ENCODE results near the gene SYPL1. TPM values are rescaled to one million over a fixed set of nuclear protein-coding genes. Genes with fewer than 3 reads are reported as not detected.
A peak's percentile ranks its signal among the peaks of the same experiment; 100 is the strongest.

Gene SYPL1
- polyA plus RNA-seq, 2 donors, result 66.3 to 101 TPM

- WGBS, 2 donors, result 67 to 77% methylated on average over 8 of the region's 8 CpGs
- H3K27ac ChIP-seq (ENCODE audit: low read depth in 2 of 2, low read length in 1 of 2), result peak overlapping the region; percentile 86 to 96
- H3K36me3 ChIP-seq (ENCODE audit: control insufficient read depth in 2 of 2, insufficient read depth in 2 of 2, low read length in 1 of 2), result no peaks in the 10 kb centered on the region
- no peaks in the 10 kb centered on the region for H3K27me3 ChIP-seq (ENCODE audit: control insufficient read depth in 1 of 2, insufficient read depth in 2 of 2, low read length in 2 of 2)
- H3K4me3 ChIP-seq (ENCODE audit: low read depth in 1 of 2, low read length in 2 of 2), result no peak overlapping the region
- no peaks in the 10 kb centered on the region for H3K9me3 ChIP-seq (ENCODE audit: control insufficient read depth in 2 of 2, insufficient read depth in 1 of 2, low read depth in 1 of 2, low read length in 1 of 2)
- H3K4me1 ChIP-seq (ENCODE audit: control insufficient read depth in 2 of 2, insufficient read depth in 2 of 2, low read length in 1 of 2), result peaks cover 2 to 25% of the 10 kb centered on the region in 2 donors
Measured at GRCh38 chr7:106070567-106071254, 41.4 kb downstream of the SYPL1 start.

- WGBS, 2 donors, result 52% methylated on average over 5 of the region's 5 CpGs
- Histone ChIP-seq H3K27ac (ENCODE audit: low read depth in 2 of 2, low read length in 1 of 2) (peak overlapping the region; percentile 86 to 96), H3K4me1 (ENCODE audit: control insufficient read depth in 2 of 2, insufficient read depth in 2 of 2, low read length in 1 of 2) (peaks cover 3 to 25% of the 10 kb centered on the region in 2 donors)
Measured at GRCh38 chr7:106070201-106070551, 41.9 kb downstream of the SYPL1 start.

GRCh38 chr7:106069471-106070200 lies 42.5 kb downstream of the SYPL1 start:
- Histone ChIP-seq H3K27me3 (ENCODE audit: control insufficient read depth in 1 of 2, insufficient read depth in 2 of 2, low read length in 2 of 2) (no peaks in the 10 kb centered on the region), H3K4me1 (ENCODE audit: control insufficient read depth in 2 of 2, insufficient read depth in 2 of 2, low read length in 1 of 2) (peaks cover 5 to 31% of the 10 kb centered on the region in 2 donors), H3K4me3 (ENCODE audit: low read depth in 1 of 2, low read length in 2 of 2) (no peak overlapping the region), H3K36me3 (ENCODE audit: control insufficient read depth in 2 of 2, insufficient read depth in 2 of 2, low read length in 1 of 2) (no peaks in the 10 kb centered on the region), H3K27ac (ENCODE audit: low read depth in 2 of 2, low read length in 1 of 2) (peak overlapping the region; percentile 86 to 96), H3K9me3 (ENCODE audit: control insufficient read depth in 2 of 2, insufficient read depth in 1 of 2, low read depth in 1 of 2, low read length in 1 of 2) (no peaks in the 10 kb centered on the region)
- WGBS, 2 donors, result 58 to 62% methylated on average over 9 of the region's 9 CpGs

More at GRCh38 chr7:106070201-106070551, 41.9 kb downstream of the SYPL1 start:
- H3K4me3 ChIP-seq (ENCODE audit: low read depth in 1 of 2, low read length in 2 of 2), result no peak overlapping the region
- no peaks in the 10 kb centered on the region for H3K27me3 ChIP-seq (ENCODE audit: control insufficient read depth in 1 of 2, insufficient read depth in 2 of 2, low read length in 2 of 2)
- H3K9me3 ChIP-seq (ENCODE audit: control insufficient read depth in 2 of 2, insufficient read depth in 1 of 2, low read depth in 1 of 2, low read length in 1 of 2), result no peaks in the 10 kb centered on the region
- no peaks in the 10 kb centered on the region for H3K36me3 ChIP-seq (ENCODE audit: control insufficient read depth in 2 of 2, insufficient read depth in 2 of 2, low read length in 1 of 2)

- no peaks in the 10 kb centered on the region for H3K27me3 ChIP-seq (ENCODE audit: control insufficient read depth in 1 of 2, insufficient read depth in 2 of 2, low read length in 2 of 2)
- H3K36me3 ChIP-seq (ENCODE audit: control insufficient read depth in 2 of 2, insufficient read depth in 2 of 2, low read length in 1 of 2), result no peaks in the 10 kb centered on the region
- H3K9me3 ChIP-seq (ENCODE audit: control insufficient read depth in 2 of 2, insufficient read depth in 1 of 2, low read depth in 1 of 2, low read length in 1 of 2), result no peaks in the 10 kb centered on the region
- H3K4me3 ChIP-seq (ENCODE audit: low read depth in 1 of 2, low read length in 2 of 2), result no peak overlapping the region
- WGBS, 2 donors, result 37 to 57% methylated on average over 3 of the region's 3 CpGs
- peak overlapping the region; percentile 86 to 96 for H3K27ac ChIP-seq (ENCODE audit: low read depth in 2 of 2, low read length in 1 of 2)
- peaks cover 10 to 30% of the 10 kb centered on the region in 2 donors for H3K4me1 ChIP-seq (ENCODE audit: control insufficient read depth in 2 of 2, insufficient read depth in 2 of 2, low read length in 1 of 2)
Measured at GRCh38 chr7:106068986-106069385, 43.1 kb downstream of the SYPL1 start.

- Histone ChIP-seq H3K4me3 (ENCODE audit: low read depth in 1 of 2, low read length in 2 of 2) (no peak overlapping the region), H3K36me3 (ENCODE audit: control insufficient read depth in 2 of 2, insufficient read depth in 2 of 2, low read length in 1 of 2) (no peaks in the 10 kb centered on the region), H3K27ac (ENCODE audit: low read depth in 2 of 2, low read length in 1 of 2) (peak overlapping the region; percentile 86 to 90), H3K27me3 (ENCODE audit: control insufficient read depth in 1 of 2, insufficient read depth in 2 of 2, low read length in 2 of 2) (no peaks in the 10 kb centered on the region), H3K9me3 (ENCODE audit: control insufficient read depth in 2 of 2, insufficient read depth in 1 of 2, low read depth in 1 of 2, low read length in 1 of 2) (no peaks in the 10 kb centered on the region), H3K4me1 (ENCODE audit: control insufficient read depth in 2 of 2, insufficient read depth in 2 of 2, low read length in 1 of 2) (peaks cover 10 to 32% of the 10 kb centered on the region in 2 donors)
- WGBS, 2 donors, result 73 to 80% methylated on average over 4 of the region's 4 CpGs
Measured at GRCh38 chr7:106068538-106068961, 43.6 kb downstream of the SYPL1 start.

- no peaks in the 10 kb centered on the region for H3K9me3 ChIP-seq (ENCODE audit: control insufficient read depth in 2 of 2, insufficient read depth in 1 of 2, low read depth in 1 of 2, low read length in 1 of 2)
- H3K27ac ChIP-seq (ENCODE audit: low read depth in 2 of 2, low read length in 1 of 2), result peak overlapping the region in 1 of 2 donors; percentile 44
- no peaks in the 10 kb centered on the region for H3K27me3 ChIP-seq (ENCODE audit: control insufficient read depth in 1 of 2, insufficient read depth in 2 of 2, low read length in 2 of 2)
- peaks cover 10 to 32% of the 10 kb centered on the region in 2 donors for H3K4me1 ChIP-seq (ENCODE audit: control insufficient read depth in 2 of 2, insufficient read depth in 2 of 2, low read length in 1 of 2)
- H3K36me3 ChIP-seq (ENCODE audit: control insufficient read depth in 2 of 2, insufficient read depth in 2 of 2, low read length in 1 of 2), result no peaks in the 10 kb centered on the region
- no peak overlapping the region for H3K4me3 ChIP-seq (ENCODE audit: low read depth in 1 of 2, low read length in 2 of 2)
- 63 to 97% methylated on average over 3 of the region's 3 CpGs for WGBS, 2 donors
Measured at GRCh38 chr7:106067678-106068077, 44.4 kb downstream of the SYPL1 start.

- Histone ChIP-seq H3K27me3 (ENCODE audit: control insufficient read depth in 1 of 2, insufficient read depth in 2 of 2, low read length in 2 of 2) (no peaks in the 10 kb centered on the region), H3K9me3 (ENCODE audit: control insufficient read depth in 2 of 2, insufficient read depth in 1 of 2, low read depth in 1 of 2, low read length in 1 of 2) (no peaks in the 10 kb centered on the region), H3K4me1 (ENCODE audit: control insufficient read depth in 2 of 2, insufficient read depth in 2 of 2, low read length in 1 of 2) (peaks cover 10 to 35% of the 10 kb centered on the region in 2 donors), H3K36me3 (ENCODE audit: control insufficient read depth in 2 of 2, insufficient read depth in 2 of 2, low read length in 1 of 2) (no peaks in the 10 kb centered on the region), H3K27ac (ENCODE audit: low read depth in 2 of 2, low read length in 1 of 2) (peak overlapping the region; percentile 96 to 99), H3K4me3 (ENCODE audit: low read depth in 1 of 2, low read length in 2 of 2) (no peak overlapping the region)
- 26 to 29% methylated on average over 26 of the region's 26 CpGs for WGBS, 2 donors
Measured at GRCh38 chr7:106065575-106066500, 46.3 kb downstream of the SYPL1 start.

GRCh38 chr7:106064771-106065574 lies 47.1 kb downstream of the SYPL1 start:
- no peak overlapping the region for H3K4me3 ChIP-seq (ENCODE audit: low read depth in 1 of 2, low read length in 2 of 2)
- H3K27me3 ChIP-seq (ENCODE audit: control insufficient read depth in 1 of 2, insufficient read depth in 2 of 2, low read length in 2 of 2), result no peaks in the 10 kb centered on the region
- WGBS, 2 donors, result 24 to 37% methylated on average over 14 of the region's 14 CpGs
- H3K36me3 ChIP-seq (ENCODE audit: control insufficient read depth in 2 of 2, insufficient read depth in 2 of 2, low read length in 1 of 2), result no peaks in the 10 kb centered on the region
- no peaks in the 10 kb centered on the region for H3K9me3 ChIP-seq (ENCODE audit: control insufficient read depth in 2 of 2, insufficient read depth in 1 of 2, low read depth in 1 of 2, low read length in 1 of 2)
- H3K27ac ChIP-seq (ENCODE audit: low read depth in 2 of 2, low read length in 1 of 2), result peak overlapping the region; percentile 96 to 99
- peaks cover 10 to 31% of the 10 kb centered on the region in 2 donors for H3K4me1 ChIP-seq (ENCODE audit: control insufficient read depth in 2 of 2, insufficient read depth in 2 of 2, low read length in 1 of 2)

Data from esophagus (tissue), 2 donors.